CD4-positive, alpha-beta T cell treated with Interleukin-10 for 1 hour (primary cell): ENCODE measurements around the gene CSNK1A1L.

ENCODE experiments used
- DNase-seq: peaks from one replicate; pipeline ENCODE4 v3.0.0-alpha.2; 2020

Gene CSNK1A1L

DNA sequence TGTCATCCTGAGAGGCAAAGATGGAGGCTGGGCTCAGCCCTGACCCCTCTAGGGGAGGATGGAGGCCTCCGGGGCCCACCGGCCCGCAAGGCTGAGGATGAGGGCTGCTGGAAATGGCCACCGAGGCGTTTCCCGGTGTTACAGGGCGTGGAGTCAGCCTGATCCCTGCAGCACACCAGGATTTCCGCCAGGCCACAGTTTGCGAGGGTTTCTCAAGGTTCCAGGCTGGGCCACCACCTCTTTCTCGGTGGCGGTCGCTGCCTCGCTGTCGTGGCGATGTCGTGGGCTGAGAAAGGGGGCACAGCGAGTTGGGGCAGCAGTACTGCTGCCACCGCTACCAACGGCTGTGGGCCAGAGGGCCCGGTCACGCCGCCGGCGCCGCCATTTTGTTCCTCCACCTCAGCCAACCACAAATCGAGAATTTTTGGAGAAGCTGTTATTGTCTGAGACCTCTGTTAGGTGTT is at the start of gene CSNK1A1L:
CSNK1A1L (minus strand) TSS at position 414 of the 464 bp plus-strand sequence; CDS start at position 6, 408 bp downstream.
- DNase-seq: no peak

GRCh38 chr13:37149380-37149779 is 43.9 kb upstream of the CSNK1A1L start:
- no peak for DNase-seq

- DNase-seq: no peak
These were observed 43.0 kb upstream of the CSNK1A1L start for GRCh38 chr13:37148501-37148900.

- no peak for DNase-seq
These were observed 39.2 kb upstream of the CSNK1A1L start for GRCh38 chr13:37144661-37145060.

DNA sequence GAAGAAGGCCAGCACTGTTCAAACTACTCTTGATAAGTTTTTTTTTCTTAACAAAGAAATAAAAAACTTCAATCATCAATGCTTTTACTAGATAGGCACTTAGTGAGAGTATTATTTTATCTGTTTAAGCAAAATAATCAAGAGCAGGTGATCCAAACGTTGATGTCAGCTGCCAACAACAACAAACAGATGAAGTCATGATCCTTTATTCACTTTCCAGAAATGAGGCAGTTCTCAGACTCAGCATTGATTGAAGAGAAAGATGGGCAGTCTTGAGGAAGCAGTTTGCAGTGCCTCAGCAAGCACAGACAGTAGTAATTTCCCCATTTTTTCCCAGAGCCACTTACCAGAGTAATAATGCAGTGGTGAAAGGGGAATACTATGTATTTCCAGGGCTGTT is 38.4 kb upstream of the CSNK1A1L start:
- no peak for DNase-seq

- no peak for DNase-seq
These were observed 37.4 kb upstream of the CSNK1A1L start for GRCh38 chr13:37142877-37143276.

DNA sequence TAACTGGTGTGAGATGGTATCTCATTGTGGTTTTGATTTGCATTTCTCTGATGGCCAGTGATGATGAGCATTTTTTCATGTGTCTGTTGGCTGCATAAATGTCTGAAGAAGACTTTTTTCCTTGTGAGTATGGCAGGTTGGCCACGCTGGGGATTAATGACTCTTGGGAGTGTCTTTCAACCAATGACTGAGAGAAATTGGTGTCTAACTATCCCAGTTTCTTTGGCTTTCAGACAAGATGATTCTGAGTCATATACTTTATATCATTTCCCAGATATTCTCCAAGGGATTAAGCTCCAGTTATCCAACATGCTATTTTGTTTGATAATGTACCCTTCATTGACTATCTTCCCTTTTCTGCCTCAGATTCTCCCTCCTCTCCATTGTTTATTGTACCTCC is 35.5 kb upstream of the CSNK1A1L start:
- DNase-seq: no peak

DNA sequence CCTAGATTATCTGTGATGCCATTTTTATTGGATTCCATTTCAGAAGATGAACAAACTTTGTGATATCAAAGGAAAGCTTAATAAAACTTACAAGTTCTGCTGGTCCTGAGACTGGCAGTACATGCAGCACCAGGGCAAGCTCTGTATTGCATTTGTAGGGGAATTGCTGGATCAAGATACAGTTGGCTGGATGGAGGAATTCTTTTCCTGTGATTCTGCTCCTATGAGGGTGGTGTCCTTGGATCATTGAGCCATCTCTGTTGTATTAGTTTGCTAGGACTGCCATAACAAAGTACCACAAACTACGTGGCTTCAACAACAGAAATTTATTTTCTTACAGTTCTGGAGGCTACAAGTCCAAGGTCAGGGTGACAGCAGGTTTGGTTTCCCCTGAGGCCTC is 33.9 kb upstream of the CSNK1A1L start:
- DNase-seq: no peak

GRCh38 chr13:37138926-37139325 is 33.5 kb upstream of the CSNK1A1L start:
- no peak for DNase-seq

DNA sequence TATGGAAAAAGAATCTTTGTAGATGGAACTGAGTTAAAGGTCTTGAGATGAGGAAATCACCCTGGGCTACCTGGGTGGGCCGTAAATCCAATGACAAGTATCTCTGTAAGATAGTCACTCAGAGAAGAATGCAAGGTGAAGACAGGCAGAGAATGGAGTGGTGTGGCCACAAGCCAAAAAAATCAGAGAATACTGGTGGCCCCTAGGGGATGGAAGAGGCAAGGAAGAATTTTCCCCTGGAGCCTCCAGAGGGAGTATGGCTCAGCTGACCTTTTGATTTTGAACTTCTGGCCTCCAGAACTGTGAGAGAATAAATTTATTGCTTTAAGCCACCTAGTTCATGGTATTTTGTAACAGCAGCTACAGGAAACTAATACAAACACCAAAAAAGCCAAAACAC is 32.7 kb upstream of the CSNK1A1L start:
- DNase-seq: no peak

DNA sequence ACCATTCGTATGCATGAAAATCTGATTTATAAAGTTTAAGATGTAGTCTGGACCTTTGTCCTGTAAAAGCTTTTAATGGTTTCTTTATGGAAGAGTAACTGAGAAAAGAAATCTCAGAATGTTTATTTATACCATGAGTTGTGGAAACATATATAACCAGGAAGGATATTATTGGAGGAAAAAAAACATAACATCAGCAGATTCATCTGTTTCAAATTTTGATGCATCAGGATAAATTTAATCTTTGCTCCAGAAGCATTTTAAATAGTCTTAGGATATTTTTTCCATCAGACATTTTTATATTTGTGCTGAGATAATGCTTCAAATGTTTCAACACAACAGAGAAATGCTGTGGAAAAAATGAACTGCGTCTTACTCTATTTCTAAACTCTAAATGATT is 31.2 kb upstream of the CSNK1A1L start:
- no peak for DNase-seq

DNA sequence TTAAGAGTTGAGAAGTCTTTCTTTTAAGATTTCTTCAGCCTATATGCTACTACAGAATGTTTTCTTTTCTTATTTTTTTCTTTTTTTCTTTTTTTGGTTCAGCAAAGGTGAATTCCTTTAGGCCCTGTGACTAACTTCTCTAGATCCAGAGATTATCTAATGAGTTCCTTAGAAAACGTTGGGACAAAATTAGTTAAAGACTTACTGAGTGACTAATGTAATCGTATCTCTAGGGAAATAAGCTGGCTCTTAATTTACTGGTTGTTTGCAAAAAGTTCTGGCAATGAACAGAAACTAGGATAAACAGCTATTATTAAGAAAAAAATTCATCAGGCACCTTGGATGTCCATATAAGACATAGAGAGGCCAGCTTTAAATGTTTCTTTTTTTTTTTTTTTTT is 30.7 kb upstream of the CSNK1A1L start:
- no peak for DNase-seq

GRCh38 chr13:37134411-37135041 is 29.1 kb upstream of the CSNK1A1L start:
- no peak for DNase-seq

DNA sequence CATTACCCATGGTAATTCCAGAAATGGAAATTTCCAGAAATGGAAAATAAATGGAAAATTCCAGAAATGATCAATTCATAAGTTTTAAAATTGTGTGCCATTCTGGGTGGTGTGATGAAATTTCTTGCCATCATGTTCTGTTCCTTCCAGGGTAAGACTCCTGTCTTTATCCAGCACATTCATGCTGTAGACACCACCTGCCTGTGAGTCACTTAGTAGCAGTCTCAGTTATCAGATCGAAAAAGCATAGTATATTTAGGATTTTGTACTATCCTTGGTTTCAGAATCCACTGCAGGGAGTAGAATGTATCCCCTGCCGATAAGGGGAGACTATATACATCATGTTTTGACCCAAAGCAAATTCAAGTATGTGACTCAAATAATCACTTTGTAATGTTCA is 26.7 kb upstream of the CSNK1A1L start:
- DNase-seq: no peak

- DNase-seq: no peak
These were observed 25.6 kb upstream of the CSNK1A1L start for GRCh38 chr13:37131092-37131491.

GRCh38 chr13:37129866-37130265 is 24.4 kb upstream of the CSNK1A1L start:
- DNase-seq: no peak

DNA sequence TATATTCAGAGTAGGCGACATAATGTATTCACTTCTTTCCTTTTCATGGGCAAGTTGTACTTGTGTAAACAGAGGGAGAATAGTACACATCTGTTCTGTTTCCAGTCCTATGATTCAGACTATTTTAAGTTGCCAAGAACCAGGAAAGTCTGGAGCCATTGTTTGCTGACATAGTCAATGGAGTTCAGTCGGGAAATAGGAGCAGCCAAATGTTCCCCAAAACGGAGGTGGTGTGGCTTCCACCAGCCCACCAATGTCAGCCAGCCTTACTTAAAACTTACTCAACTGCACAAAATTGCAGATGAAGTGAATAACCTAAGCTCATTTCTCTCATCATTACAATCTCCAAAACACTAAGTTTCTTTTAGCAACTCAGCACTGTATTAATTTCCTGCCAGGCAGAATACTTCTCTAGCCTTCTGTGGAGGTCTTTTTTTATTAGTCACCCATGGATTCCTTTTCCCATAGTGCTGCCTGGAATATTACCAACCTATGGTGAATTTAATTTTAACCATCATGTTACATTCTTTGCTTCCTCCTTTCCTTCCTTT is 22.3 kb upstream of the CSNK1A1L start:
- DNase-seq: no peak

- no peak for DNase-seq
These were observed 17.9 kb upstream of the CSNK1A1L start for GRCh38 chr13:37123337-37123736.

DNA sequence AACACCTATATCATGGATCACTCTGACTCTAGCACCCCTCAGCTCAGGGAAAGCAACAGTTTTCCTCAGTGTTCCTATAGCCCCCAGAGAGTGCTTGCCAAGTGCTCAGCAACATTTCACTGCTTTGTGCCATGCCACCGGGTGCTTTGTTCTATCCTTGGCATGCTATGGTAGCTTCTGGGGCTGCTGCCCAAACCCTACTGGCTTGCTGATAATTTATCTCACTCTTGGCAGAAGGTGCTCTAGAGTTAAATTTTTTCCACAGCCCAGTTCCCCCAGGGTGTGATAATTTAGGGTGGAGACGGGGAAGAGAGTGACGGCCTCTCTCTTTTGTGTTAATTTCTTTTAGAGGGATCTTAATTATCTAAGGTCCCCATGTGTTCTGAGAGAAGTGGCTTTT is 12.6 kb upstream of the CSNK1A1L start:
- no peak for DNase-seq

- no peak for DNase-seq
These were observed 8.8 kb upstream of the CSNK1A1L start for GRCh38 chr13:37114250-37114649.

DNA sequence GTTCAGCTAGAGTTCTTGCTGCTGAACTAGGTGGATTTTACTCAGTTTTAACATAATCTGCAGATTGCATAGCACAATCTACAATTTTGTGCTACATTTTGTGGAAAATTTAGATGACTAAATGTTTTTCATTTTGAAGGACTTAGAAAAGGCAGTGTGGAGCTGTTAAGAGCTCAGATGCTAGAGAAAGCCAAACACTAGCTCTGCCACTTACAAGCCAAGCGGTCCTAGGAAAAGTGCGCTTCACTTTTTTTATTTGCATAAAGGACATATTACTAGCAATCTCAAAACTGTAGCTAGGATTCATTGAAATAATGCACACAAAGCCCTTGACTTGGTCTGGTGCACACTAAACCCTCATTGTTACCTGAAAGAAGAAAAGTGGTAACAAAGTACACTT is 8.1 kb upstream of the CSNK1A1L start:
- DNase-seq: no peak

- no peak for DNase-seq
These were observed 3.7 kb upstream of the CSNK1A1L start for GRCh38 chr13:37109051-37109678.

GRCh38 chr13:37107868-37108267 is 2.4 kb upstream of the CSNK1A1L start:
- no peak for DNase-seq

- DNase-seq: no peak
These were observed 2.0 kb upstream of the CSNK1A1L start for GRCh38 chr13:37107456-37107855.

DNA sequence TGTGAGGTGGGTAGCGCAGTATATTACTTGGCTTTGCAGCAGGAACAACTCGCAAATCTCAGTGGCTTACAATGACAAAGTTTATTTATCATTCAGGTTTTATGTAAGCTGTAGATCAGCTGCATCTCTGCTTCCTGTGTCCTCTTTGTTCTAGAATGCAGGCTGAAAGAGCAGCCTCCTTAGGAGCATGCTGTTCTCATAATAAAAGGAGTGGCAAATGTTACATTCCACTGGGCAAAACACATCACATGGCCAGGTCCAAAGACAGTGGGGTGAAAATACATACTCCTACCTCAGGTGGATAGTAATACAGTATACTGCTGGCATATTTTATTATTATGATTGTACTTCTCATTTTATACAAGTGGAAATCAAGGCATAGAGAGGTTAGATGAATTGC is 1.2 kb upstream of the CSNK1A1L start:
- no peak for DNase-seq
